Measurements from ENCODE around the gene ZSCAN5A.
A peak's percentile ranks its signal among the peaks of the same experiment; 100 is the strongest.

The ZSCAN5A gene, protein sequence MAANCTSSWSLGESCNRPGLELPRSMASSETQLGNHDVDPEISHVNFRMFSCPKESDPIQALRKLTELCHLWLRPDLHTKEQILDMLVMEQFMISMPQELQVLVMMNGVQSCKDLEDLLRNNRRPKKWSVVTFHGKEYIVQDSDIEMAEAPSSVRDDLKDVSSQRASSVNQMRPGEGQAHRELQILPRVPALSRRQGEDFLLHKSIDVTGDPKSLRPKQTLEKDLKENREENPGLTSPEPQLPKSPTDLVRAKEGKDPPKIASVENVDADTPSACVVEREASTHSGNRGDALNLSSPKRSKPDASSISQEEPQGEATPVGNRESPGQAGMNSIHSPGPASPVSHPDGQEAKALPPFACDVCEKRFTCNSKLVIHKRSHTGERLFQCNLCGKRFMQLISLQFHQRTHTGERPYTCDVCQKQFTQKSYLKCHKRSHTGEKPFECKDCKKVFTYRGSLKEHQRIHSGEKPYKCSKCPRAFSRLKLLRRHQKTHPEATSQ

DNA sequence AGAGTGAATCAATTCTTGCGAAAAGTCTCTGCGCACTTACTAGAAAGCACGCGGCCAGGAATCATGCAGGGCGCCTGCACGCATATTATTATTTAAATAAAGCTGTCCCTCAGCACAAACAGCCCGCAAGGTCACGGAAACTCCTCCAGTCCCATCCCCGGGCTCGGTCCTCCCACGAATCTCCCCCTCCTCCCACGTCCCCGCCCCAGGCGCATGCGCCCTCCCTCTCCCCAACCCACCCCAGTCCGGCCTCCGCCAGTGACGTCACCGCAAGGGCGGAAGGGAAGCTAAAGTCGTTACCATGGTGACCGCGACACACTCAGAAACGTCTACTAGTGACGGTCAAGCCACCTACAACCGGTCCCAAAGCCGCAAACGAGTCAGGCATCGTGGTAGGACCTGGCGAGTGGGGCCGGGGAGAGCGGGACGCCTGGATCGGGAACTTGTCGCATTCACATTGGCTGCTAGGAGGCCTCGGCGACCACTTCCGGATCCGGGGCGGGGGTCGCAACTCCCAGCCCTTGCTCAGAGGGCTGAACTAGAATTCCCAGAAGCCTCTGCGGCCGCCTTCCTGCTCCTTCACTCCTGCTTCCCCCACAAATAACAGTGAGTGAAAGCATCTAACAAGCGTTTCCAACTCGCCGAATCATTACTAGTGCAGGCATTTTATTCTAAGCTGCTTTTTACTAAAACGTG lies at the start of gene ZSCAN5A:
Gene ZSCAN5A, minus strand, starts transcription at position 459 of the 696 bp plus-strand sequence. CDS start 89,793 bp downstream, outside the sequence.
- Histone ChIP-seq H3K4me3 (replicated peaks; ENCODE audit: low read depth, low read length) (peak within 1 kb of the TSS; percentile 67), H3K36me3 (ENCODE audit: control insufficient read depth, insufficient read depth, low read length) (no peaks in the 10 kb centered on the region)
- TF ChIP-seq, protein P1, sequence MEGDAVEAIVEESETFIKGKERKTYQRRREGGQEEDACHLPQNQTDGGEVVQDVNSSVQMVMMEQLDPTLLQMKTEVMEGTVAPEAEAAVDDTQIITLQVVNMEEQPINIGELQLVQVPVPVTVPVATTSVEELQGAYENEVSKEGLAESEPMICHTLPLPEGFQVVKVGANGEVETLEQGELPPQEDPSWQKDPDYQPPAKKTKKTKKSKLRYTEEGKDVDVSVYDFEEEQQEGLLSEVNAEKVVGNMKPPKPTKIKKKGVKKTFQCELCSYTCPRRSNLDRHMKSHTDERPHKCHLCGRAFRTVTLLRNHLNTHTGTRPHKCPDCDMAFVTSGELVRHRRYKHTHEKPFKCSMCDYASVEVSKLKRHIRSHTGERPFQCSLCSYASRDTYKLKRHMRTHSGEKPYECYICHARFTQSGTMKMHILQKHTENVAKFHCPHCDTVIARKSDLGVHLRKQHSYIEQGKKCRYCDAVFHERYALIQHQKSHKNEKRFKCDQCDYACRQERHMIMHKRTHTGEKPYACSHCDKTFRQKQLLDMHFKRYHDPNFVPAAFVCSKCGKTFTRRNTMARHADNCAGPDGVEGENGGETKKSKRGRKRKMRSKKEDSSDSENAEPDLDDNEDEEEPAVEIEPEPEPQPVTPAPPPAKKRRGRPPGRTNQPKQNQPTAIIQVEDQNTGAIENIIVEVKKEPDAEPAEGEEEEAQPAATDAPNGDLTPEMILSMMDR (IDR thresholded peaks at IDR 0.05; ENCODE audit: insufficient read depth, low read length, poor library complexity, severe bottlenecking), result no peak

DNA sequence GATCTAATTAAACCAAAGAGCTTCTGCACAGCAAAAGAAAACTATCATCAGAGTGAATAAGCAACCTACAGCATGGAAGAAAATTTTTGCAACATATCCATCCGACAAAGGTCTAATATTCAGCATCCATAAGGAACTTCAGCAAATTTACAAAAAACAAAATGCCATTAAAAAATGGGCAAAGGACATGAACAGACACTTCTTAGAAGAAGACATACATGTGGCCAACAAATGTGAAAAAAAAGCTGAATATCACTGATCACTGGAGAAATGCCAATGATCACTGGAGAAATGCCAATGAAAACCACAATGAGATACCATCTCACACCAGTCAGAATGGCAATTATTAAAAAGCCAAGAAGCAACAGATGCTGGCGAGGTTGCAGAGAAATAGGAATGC lies 46.2 kb upstream of the ZSCAN5A start:
- DNase-seq (ENCODE audit: extremely low read depth, insufficient read length), result no peak
- H3K4me3 ChIP-seq (replicated peaks; ENCODE audit: low read depth, low read length), result no peak overlapping the region
- H3K27me3 ChIP-seq (replicated peaks; ENCODE audit: control insufficient read depth, insufficient read depth, low read length), result no peaks in the 10 kb centered on the region
- no peaks in the 10 kb centered on the region for H3K36me3 ChIP-seq (ENCODE audit: control insufficient read depth, insufficient read depth, low read length)
- TF ChIP-seq, protein P1 (IDR thresholded peaks at IDR 0.05; ENCODE audit: insufficient read depth, low read length, poor library complexity, severe bottlenecking), result no peak

More for the DNA sequence above, at the start of gene ZSCAN5A:
- peak; percentile 96 for DNase-seq (ENCODE audit: extremely low read depth, insufficient read length)
- H3K27me3 ChIP-seq (replicated peaks; ENCODE audit: control insufficient read depth, insufficient read depth, low read length), result no peaks in the 10 kb centered on the region

DNA sequence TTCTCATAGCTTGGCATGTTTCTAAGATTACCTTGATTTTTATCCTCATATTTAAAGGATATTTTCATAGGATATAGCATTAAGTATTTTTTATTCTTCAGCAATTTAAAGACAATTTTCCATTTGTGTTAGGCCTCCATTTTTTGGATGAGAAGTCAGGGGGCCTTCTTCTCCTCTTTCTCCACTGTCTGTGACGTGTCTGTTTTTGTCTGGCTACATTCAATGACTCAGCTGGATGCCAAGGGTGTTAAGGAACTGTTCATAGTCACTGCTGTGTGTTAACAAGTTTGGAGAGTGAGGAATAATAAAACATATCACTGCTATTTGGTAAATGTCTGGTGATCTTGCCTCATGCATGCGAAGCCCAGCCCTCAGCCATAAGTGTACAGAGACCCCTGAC lies 42.3 kb upstream of the ZSCAN5A start:
- Histone ChIP-seq H3K27me3 (replicated peaks; ENCODE audit: control insufficient read depth, insufficient read depth, low read length) (no peaks in the 10 kb centered on the region), H3K4me3 (replicated peaks; ENCODE audit: low read depth, low read length) (no peak overlapping the region), H3K36me3 (ENCODE audit: control insufficient read depth, insufficient read depth, low read length) (no peaks in the 10 kb centered on the region)
- TF ChIP-seq, protein P1 (IDR thresholded peaks at IDR 0.05; ENCODE audit: insufficient read depth, low read length, poor library complexity, severe bottlenecking), result no peak
- DNase-seq (ENCODE audit: extremely low read depth, insufficient read length), result no peak

DNA sequence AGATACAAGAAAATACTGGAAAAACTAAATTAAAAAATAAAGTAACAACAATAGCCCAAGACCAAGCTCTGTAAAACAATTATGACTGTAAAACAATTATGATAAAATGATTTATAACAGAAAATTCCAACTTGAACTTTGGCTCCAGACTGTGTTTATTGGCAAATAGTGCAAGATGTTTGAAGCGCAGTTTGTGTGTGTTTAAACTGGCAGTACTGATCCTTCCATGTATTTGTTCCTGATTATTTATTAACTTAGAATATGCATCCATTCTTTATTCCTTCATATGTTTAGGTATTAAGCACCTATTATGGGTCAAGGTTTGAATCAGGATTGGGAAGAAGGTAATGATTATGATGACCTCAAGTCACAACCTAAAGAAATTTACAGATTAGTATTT lies 40.9 kb upstream of the ZSCAN5A start:
- DNase-seq (ENCODE audit: extremely low read depth, insufficient read length), result no peak
- TF ChIP-seq, protein P1 (IDR thresholded peaks at IDR 0.05; ENCODE audit: insufficient read depth, low read length, poor library complexity, severe bottlenecking), result no peak
- H3K27me3 ChIP-seq (replicated peaks; ENCODE audit: control insufficient read depth, insufficient read depth, low read length), result no peaks in the 10 kb centered on the region
- no peaks in the 10 kb centered on the region for H3K36me3 ChIP-seq (ENCODE audit: control insufficient read depth, insufficient read depth, low read length)
- no peak overlapping the region for H3K4me3 ChIP-seq (replicated peaks; ENCODE audit: low read depth, low read length)

DNA sequence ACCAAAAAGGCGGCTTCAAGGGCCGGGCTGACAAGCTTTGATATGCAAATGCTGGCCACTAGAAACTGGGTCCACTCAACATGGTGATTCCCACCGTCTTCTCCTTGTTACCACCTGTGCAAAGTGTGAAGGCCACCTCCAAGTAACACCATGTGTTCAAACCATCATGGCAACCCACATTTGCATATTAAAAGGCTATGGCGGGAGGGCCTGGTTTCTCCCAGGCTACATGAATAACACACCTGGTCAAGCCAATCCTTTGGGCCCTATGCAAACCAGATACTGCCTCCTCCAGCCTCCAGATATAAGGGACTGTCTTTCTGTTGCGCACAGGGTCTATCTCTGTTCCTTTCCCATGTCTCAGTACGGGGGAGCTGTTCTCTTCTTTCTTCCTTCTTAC lies 36.6 kb upstream of the ZSCAN5A start:
- H3K27me3 ChIP-seq (replicated peaks; ENCODE audit: control insufficient read depth, insufficient read depth, low read length), result no peaks in the 10 kb centered on the region
- no peak for DNase-seq (ENCODE audit: extremely low read depth, insufficient read length)
- TF ChIP-seq, protein P1 (IDR thresholded peaks at IDR 0.05; ENCODE audit: insufficient read depth, low read length, poor library complexity, severe bottlenecking), result no peak
- H3K4me3 ChIP-seq (replicated peaks; ENCODE audit: low read depth, low read length), result no peak overlapping the region
- H3K36me3 ChIP-seq (ENCODE audit: control insufficient read depth, insufficient read depth, low read length), result no peaks in the 10 kb centered on the region
